Raji (cell line): ENCODE measurements around the gene COL27A1.

ENCODE experiments used
- POLR2A ChIP-seq: IDR thresholded peaks from 2 replicates; pipeline ENCODE4 v1.6.1; 2011; ENCODE audit warnings: low read depth, low read length, control low read depth; ENCODE audit not compliant: insufficient read depth

Gene COL27A1

GRCh38 chr9:114180696-114181606 is 25.6 kb downstream of the COL27A1 start:
- no peak for TF ChIP-seq POLR2A

- TF ChIP-seq POLR2A, result no peak
Measured at GRCh38 chr9:114181607-114182409, 26.5 kb downstream of the COL27A1 start.

GRCh38 chr9:114183006-114183405 is 27.7 kb downstream of the COL27A1 start:
- TF ChIP-seq POLR2A, result no peak

DNA sequence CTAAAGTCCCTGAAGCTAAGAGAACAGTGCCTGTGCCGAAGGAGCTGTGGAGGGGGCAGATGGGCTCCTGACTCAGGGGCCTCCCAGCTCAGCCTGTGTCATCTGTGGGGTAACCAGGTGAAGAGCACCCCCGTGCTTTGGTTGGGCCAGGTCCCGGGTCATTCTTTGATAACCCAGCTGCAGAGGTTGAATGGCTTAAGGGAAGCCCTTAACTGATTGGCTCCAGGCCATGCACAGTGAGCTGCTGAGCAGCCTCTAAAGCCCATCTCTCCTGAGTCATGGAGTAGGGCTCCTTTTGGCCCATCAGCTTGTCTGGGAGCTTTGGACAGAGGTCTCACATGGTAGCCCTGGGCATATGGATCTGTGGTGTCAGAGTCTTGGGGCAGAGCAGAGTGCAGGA is 28.7 kb downstream of the COL27A1 start:
- no peak for TF ChIP-seq POLR2A

- no peak for TF ChIP-seq POLR2A
Measured at GRCh38 chr9:114184866-114185265, 29.5 kb downstream of the COL27A1 start.

DNA sequence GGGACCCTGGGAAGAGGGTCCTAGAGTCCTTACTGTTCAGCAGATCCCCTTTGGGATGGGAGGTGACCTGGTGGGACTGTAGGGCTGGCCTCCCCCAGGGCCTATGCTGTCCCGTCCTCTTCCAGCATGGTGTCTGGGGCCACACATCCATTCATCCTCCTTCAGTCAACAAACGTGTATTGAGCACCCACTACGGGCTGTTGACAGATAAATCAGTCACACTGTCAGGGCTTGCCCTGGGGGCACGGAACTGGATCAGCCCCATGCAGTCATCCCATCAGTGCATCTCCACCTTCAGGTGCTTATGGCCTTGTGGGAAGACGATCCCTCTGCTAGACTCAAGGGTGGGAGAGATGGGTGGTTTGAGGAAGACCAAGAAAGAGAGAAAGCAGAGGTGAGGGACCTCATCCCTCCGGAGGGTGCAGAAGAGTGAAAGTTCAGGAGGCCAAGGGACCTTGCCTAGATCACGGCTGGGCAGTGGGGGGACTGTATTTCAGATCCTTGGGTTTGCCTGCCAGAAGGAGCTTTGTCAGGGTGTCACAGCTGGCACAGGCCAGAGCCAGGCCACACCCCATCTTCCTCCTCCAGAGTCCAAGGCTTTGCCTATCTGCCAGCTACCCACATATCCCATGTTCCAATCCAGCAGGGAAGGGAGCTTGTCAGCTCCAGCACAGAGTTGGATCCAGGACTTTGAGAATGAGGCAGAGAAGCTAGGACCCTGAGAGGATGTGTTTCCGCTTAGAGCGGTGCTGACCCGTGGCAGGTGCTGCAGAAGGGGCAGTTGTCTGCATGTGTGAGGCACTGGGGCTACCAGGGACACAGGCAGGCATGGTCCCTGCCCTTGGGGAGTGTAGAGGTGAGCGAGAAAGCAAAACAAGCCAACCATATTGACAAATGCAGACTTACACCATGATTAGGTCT is 30.5 kb downstream of the COL27A1 start:
- no peak for TF ChIP-seq POLR2A

- TF ChIP-seq POLR2A, result no peak
Measured at GRCh38 chr9:114186605-114187289, 31.4 kb downstream of the COL27A1 start.

DNA sequence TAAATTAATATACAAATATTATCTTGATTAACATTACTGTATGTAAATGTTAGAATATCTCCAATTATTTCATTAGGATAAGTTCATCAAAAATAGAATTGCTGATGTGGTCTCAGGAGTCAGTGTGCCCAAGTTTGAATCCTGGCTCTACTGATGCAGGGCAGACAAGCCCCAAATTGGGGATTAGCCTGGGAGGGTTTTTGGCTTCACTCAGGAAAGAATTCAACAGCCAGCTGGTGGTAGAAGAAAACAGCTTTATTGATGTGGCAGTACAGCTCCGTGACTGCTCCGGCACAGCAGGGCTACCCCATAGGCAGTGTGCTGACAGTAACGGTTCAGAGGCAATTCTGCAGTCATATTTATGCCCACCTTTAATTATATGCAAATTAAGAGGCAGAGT is 32.5 kb downstream of the COL27A1 start:
- TF ChIP-seq POLR2A, result no peak

- TF ChIP-seq POLR2A, result no peak
Measured at GRCh38 chr9:114189823-114190562, 34.7 kb downstream of the COL27A1 start.

DNA sequence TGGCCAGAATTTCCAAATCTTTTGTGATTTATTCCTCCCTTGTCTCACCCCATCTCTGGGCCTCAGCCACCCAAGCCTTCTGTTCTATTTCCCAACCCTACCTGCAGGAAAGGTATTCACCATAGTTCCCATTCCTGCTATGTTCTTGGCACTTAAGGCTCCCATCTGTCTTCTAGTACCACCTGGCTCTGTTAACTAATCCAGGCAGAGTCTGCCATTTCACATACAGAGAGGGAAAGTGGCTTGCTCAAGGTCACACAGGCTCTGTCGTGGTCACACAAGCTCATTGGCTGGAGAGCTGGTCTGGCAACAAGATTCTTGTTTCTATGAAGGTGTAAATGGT is 35.2 kb downstream of the COL27A1 start:
- no peak for TF ChIP-seq POLR2A

DNA sequence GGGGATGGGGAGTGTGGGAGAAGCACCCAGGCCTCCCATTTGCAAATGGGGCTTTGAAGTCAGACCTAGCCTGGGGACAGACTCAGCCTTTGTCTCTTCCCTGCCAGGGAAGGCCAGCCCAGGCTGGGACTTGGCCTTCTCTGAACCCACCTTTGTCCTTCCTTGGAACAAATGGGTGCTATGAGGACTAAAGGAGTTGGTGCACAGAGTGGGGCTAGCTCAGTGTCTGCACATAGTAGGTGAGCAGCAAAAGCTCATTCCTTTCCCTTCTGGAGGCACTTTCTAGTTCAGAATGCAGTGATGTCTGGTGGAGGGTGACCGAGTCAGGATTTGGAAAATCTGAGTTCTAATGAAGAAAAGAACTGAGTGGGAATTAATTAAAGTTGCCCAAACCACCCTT is 37.2 kb downstream of the COL27A1 start:
- TF ChIP-seq POLR2A, result no peak

DNA sequence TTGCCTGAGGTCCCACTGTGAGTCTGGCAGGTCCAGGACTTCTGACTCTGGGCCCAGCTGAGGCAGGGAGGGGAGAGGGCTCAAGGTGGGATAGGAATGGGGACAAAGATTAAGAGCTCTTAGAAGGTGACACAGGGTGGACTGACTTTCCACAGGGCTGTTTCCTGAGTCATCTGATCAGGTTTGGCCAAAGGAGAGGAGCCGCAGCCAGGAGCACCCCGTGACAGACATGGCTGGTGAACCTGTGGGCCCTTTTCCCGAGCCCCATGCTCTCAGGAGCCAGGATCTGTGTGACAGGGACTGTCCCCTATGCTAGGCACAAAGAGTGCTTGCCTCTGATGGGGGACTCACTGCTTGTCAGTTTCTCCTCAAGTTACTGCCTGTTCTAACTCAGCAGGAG is 37.8 kb downstream of the COL27A1 start:
- TF ChIP-seq POLR2A, result no peak

DNA sequence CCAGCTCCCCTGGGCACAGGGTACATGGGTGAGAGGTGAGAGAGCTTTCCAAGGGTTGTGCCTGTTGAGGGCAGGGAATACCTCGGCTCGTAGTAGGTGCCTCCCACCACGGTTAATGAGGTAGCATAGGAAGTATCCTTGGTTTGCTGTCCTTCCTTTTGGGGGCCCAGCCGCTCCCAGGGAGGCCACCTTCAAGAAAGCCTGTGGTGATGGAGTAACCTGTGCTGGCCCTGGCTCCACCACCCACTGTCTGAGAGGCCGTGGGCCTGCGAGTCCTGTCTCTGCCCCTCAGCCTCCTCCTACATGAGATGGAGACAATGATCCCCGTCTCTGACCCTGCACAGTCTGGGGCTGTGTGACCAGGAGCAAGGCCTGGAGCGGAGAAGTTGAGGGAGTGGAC is 40.8 kb downstream of the COL27A1 start:
- TF ChIP-seq POLR2A, result no peak
